Ovary (tissue), 9 donors: ENCODE results near the gene CSNK1G1. TPM values are rescaled to one million over a fixed set of nuclear protein-coding genes. Genes with fewer than 3 reads are reported as not detected.

ENCODE experiments used
- DNase-seq, 5 donors: peaks; one replicate each; pipeline ENCODE4 v3.0.0-alpha.2; 2019 to 2020
- H3K27ac ChIP-seq, 2 donors: fragments of 200-600 bp; one replicate each; pipeline versions ENCODE4 v1.5.1 to v1.8.0; 2019 to 2022
- H3K27me3 ChIP-seq: fragments of 200-600 bp; one replicate; pipeline ENCODE4 v1.8.0; 2022
- H3K36me3 ChIP-seq: fragments of 200-600 bp; sonication (generic); one replicate; pipeline ENCODE4 v1.5.1; 2019
- H3K4me1 ChIP-seq: one replicate; pipeline ENCODE4 v1.8.1; 2013; ENCODE audit warnings: mild to moderate bottlenecking, moderate library complexity; ENCODE audit not compliant: insufficient read depth
- H3K4me3 ChIP-seq: fragments of 200-600 bp; sonication (generic); one replicate; pipeline ENCODE4 v1.5.1; 2017
- H3K9me3 ChIP-seq, 2 donors: fragments of 200-600 bp in 1 of 2; sonication (generic) in 1 of 2; one replicate each; pipeline versions ENCODE4 v1.5.1 to v1.8.1; 2013 to 2019; ENCODE audit warnings: mild to moderate bottlenecking in 1 of 2, moderate library complexity in 1 of 2
- EP300 ChIP-seq: sonication (generic); formaldehyde crosslinking; IDR thresholded peaks from one replicate; pipeline ENCODE4 v1.6.1; 2017; ENCODE audit warnings: antibody characterized with exemption
- POLR2A ChIP-seq: fragments of 450-650 bp; IDR thresholded peaks from one replicate; pipeline ENCODE4 v1.6.1; 2017; ENCODE audit warnings: antibody characterized with exemption, mild to moderate bottlenecking, moderate library complexity
- WGBS, 3 donors: extraction: QIAGEN DNeasy Blood & Tissue Kit in 1 of 3; methylation state at CpG; one replicate each; pipeline versions ENCODE4 v1.1.5 to v1.1.7; 2013 to 2017; 5-methylcytosine and 5-hydroxymethylcytosine counted together
- intact Hi-C, 4 donors: fragments of 100-400 bp; cut with DNase I; formaldehyde crosslinking; loops; one replicate each; pipeline versions ENCODE4 v1.11.0 to v1.15.1; 2022 to 2023
- polyA plus RNA-seq, 2 donors: library from polyadenylated mRNA; stranded (reverse); fragments of 200-250 nt in 1 of 2; fragments of 350-450 nt in 1 of 2; fragmentation: Illumina TruSeq in 1 of 2; extraction: RNeasy Lipid Tissue Mini Kit (QIAGEN cat#74804) in 1 of 2; gene quantifications; one replicate each; pipeline ENCODE4 v1.2.3, GENCODE V29; 2013 to 2014
- total RNA-seq, 7 donors: library from RNA; depleted of rRNA in 2 of 7; stranded (reverse); fragments of >200 nt in 2 of 7; fragmentation: NEBNext Ultra II Directional in 3 of 7; extraction: Animal tissue kit (Norgen Biotek cat#: 25700) in 3 of 7; gene quantifications; one replicate each; pipeline versions ENCODE4 v1.1.0 to v1.2.4, GENCODE V29; 2016 to 2023
- TF ChIP-seq, protein P1 (sequence below), 3 donors: fragments of 450-650 bp in 2 of 3; fragments of 200-600 bp in 1 of 3; IDR thresholded peaks; one replicate each; pipeline versions ENCODE4 v1.5.1 to v1.8.0; 2016 to 2022; ENCODE audit warnings: antibody characterized with exemption in 3 of 3, mild to moderate bottlenecking in 1 of 3
- donor health status: DM: no; HTN: no; CAD: no; lungs with moderate emphysema.
- donor health status: DM: no; HTN: no; CAD: no.
- donor health status: Bipolar disorder and iron deficiency.
- donor health status: DM: yes; HTN: yes; CAD: no.
- donor health status: DM: no; HTN: no; CAD: no.
- donor health status: DM: yes; HTN: yes; CAD: no.

CSNK1G1 gene
- total and polyA plus RNA-seq, 9 donors: 2.9 to 23.9 (median 14.2) TPM

DNA sequence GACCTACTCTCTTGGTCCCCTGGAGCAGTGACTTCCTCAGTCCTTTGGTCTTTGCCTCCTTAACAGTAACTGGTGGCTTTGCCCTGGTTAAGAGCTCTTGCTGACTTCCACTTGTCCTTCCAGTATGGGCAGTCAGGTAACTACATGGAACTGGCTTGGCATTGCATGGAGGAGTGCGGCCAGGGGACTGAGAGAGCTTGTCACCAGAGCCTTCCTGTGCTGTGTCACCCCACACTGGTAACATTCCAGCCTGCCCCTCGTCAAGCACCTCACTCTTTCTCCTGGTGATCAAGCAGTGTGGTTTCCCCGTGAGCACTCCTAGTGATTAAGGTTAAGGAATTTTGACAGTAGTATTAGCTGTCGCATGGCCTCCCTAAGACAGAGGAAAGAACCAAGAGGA is 223.8 kb downstream of the CSNK1G1 start:
- H3K4me3 ChIP-seq: no peak overlapping the region
- WGBS, 3 donors: 88 to 94% (median 94%) methylated on average over 4 of the region's 4 CpGs
- H3K9me3 ChIP-seq: no peaks in the 10 kb centered on the region
- intact Hi-C loops: no loop called here
- TF ChIP-seq POLR2A (no peak), EP300 (no peak)
- TF ChIP-seq, protein P1, sequence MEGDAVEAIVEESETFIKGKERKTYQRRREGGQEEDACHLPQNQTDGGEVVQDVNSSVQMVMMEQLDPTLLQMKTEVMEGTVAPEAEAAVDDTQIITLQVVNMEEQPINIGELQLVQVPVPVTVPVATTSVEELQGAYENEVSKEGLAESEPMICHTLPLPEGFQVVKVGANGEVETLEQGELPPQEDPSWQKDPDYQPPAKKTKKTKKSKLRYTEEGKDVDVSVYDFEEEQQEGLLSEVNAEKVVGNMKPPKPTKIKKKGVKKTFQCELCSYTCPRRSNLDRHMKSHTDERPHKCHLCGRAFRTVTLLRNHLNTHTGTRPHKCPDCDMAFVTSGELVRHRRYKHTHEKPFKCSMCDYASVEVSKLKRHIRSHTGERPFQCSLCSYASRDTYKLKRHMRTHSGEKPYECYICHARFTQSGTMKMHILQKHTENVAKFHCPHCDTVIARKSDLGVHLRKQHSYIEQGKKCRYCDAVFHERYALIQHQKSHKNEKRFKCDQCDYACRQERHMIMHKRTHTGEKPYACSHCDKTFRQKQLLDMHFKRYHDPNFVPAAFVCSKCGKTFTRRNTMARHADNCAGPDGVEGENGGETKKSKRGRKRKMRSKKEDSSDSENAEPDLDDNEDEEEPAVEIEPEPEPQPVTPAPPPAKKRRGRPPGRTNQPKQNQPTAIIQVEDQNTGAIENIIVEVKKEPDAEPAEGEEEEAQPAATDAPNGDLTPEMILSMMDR (IDR thresholded peaks at IDR 0.05): no peak
- peaks cover 4% of the 10 kb centered on the region for H3K4me1 ChIP-seq
- no peaks in the 10 kb centered on the region for H3K36me3 ChIP-seq
- DNase-seq: no peak
- no peak overlapping the region for H3K27ac ChIP-seq
- H3K27me3 ChIP-seq: no peaks in the 10 kb centered on the region

DNA sequence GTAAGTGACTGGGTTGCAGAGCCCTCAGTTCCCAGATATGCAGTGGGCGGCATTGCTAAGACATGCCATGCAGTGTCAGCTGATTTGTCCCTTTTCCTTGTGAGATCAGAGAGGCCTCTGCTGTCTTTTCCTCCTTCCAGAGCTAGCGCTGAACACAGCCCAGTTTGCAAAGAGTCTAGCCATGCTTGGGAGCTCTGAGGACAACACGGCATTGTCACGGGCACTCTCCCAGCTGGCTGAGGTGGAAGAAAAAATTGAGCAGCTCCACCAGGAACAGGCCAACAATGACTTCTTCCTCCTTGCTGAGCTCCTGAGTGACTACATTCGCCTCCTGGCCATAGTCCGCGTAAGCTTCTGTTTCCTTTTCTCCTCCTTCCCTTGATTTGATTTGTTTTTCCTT is 224.4 kb downstream of the CSNK1G1 start:
- intact Hi-C loops: no loop called here
- DNase-seq: no peak

DNA sequence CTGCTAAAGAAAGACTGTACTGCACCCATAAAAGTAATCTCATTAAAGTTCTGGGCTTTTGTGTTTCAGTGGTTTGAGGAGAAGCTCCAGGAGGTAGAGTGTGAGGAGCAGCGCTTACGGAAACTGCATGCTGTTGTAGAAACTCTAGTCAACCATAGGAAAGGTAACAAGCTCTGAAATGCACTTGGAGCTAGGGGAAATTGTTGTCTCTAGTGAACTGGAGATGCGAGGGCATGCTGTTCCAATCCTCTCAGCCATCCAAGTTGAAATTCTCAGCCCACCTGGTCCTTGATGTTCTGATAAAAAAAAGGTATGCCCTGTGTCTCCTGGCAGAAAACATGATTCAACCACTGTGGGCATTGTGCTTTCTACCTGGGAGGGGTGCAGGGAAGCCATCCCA is 225.8 kb downstream of the CSNK1G1 start:
- DNase-seq: no peak
- Histone ChIP-seq H3K27me3 (no peaks in the 10 kb centered on the region), H3K4me1 (peaks cover 4% of the 10 kb centered on the region), H3K9me3 (no peaks in the 10 kb centered on the region), H3K4me3 (no peak overlapping the region), H3K36me3 (no peaks in the 10 kb centered on the region), H3K27ac (no peak overlapping the region)
- 94 to 95% (median 95%) methylated on average over 3 of the region's 3 CpGs for WGBS, 3 donors
- TF ChIP-seq, protein P1 (IDR thresholded peaks at IDR 0.05): no peak
- no peak for TF ChIP-seq EP300
- no peak for TF ChIP-seq POLR2A
- intact Hi-C loops: no loop called here

More for the DNA sequence above, 224.4 kb downstream of the CSNK1G1 start:
- no peaks in the 10 kb centered on the region for H3K36me3 ChIP-seq
- H3K9me3 ChIP-seq: no peaks in the 10 kb centered on the region
- H3K4me1 ChIP-seq: peaks cover 4% of the 10 kb centered on the region
- H3K4me3 ChIP-seq: no peak overlapping the region
- no peak for TF ChIP-seq POLR2A
- TF ChIP-seq, protein P1 (IDR thresholded peaks at IDR 0.05): no peak
- TF ChIP-seq EP300: no peak
- 94 to 95% (median 94%) methylated on average over 7 of the region's 7 CpGs for WGBS, 3 donors
- no peak overlapping the region for H3K27ac ChIP-seq
- no peaks in the 10 kb centered on the region for H3K27me3 ChIP-seq

DNA sequence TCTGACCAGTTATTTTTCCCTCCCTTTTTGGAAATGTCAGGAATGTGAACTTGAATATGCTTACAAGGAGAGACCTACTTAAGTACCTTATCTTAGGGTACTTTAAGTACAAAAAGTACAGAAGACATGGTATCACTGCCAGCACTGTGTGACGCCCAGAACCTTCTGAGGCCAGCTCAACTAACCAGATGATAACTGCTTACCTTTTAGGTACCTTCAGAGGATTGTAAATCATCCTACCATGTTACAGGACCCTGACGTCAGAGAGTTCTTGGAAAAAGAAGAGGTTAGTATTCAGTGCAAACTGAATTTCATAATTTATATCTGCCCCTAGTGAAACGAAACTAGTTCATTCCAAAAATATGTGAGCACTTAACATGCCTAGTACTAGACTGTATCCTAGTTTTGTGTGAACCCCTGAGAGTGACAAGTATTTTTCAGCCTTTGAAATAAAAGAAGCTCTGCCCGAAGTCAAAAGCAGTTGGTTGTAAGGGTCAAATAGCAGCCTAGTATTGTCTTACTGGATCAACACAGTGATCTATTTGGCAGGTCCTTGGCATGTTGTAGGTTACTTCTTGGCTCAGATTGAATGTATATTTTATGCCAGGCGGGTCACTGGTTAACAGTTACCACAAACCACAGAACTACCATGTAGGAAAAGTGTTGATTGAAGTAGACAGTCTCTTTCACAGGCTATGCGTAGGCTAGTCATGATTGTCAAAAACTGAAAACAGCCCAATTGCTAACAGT is 228.3 kb downstream of the CSNK1G1 start:
- H3K36me3 ChIP-seq: no peaks in the 10 kb centered on the region
- WGBS, 3 donors: 74 to 83% (median 81%) methylated on average over 6 of the region's 6 CpGs
- H3K27ac ChIP-seq: no peak overlapping the region
- intact Hi-C loops: no loop called here
- no peaks in the 10 kb centered on the region for H3K27me3 ChIP-seq
- no peaks in the 10 kb centered on the region for H3K4me1 ChIP-seq
- TF ChIP-seq, protein P1 (IDR thresholded peaks at IDR 0.05): no peak
- TF ChIP-seq EP300: no peak
- no peak for TF ChIP-seq POLR2A
- no peaks in the 10 kb centered on the region for H3K9me3 ChIP-seq
- H3K4me3 ChIP-seq: no peak overlapping the region
- DNase-seq: no peak
